Upper lobe of left lung (tissue), 6 donors: Measurements from ENCODE around the gene NAB1. TPM values are rescaled to one million over a fixed set of nuclear protein-coding genes. Genes with fewer than 3 reads are reported as not detected.

Source experiments
- ATAC-seq, 2 donors: fragments of 200-7000 bp; cut with Tn5 transposase; one replicate each; pipeline ENCODE4 v1.9.1; 2022; ENCODE audit warnings: mild to moderate bottlenecking in 2 of 2, moderate library complexity in 2 of 2; ENCODE audit not compliant: low FRiP score in 2 of 2
- DNase-seq, 2 donors: peaks; one replicate each; pipeline ENCODE4 v3.0.0-alpha.2; 2019 to 2020
- H3K27ac ChIP-seq, 4 donors: fragments of 200-600 bp; sonication (generic); one replicate each; pipeline ENCODE4 v1.5.1; 2016 to 2019
- H3K27me3 ChIP-seq, 4 donors: fragments of 200-600 bp; sonication (generic); one replicate each; pipeline ENCODE4 v1.5.1; 2017 to 2019
- H3K36me3 ChIP-seq, 4 donors: fragments of 200-600 bp; sonication (generic); one replicate each; pipeline ENCODE4 v1.5.1; 2016 to 2019
- H3K4me1 ChIP-seq, 4 donors: fragments of 200-600 bp; sonication (generic); one replicate each; pipeline ENCODE4 v1.5.1; 2018 to 2019
- H3K4me3 ChIP-seq, 4 donors: fragments of 200-600 bp; sonication (generic); one replicate each; pipeline ENCODE4 v1.5.1; 2017 to 2019; ENCODE audit warnings: mild to moderate bottlenecking in 2 of 4, moderate library complexity in 1 of 4
- H3K9me3 ChIP-seq, 4 donors: fragments of 200-600 bp; sonication (generic); one replicate each; pipeline ENCODE4 v1.5.1; 2018 to 2019
- CTCF ChIP-seq, 6 experiments: fragments of 450-650 bp in 4 of 6; fragments of 200-600 bp in 2 of 6; sonication (generic) in 2 of 6; IDR thresholded peaks; one replicate each; pipeline ENCODE4 v1.5.1; 2016 to 2019; ENCODE audit warnings: antibody characterized with exemption in 6 of 6
- EP300 ChIP-seq, 4 donors: sonication (generic); formaldehyde crosslinking; IDR thresholded peaks; one replicate each; pipeline ENCODE4 v1.5.1; 2017; ENCODE audit warnings: antibody characterized with exemption in 4 of 4, control low read depth in 2 of 4
- POLR2A ChIP-seq, 4 donors: fragments of 450-650 bp; IDR thresholded peaks; one replicate each; pipeline ENCODE4 v1.5.1; 2016 to 2017; ENCODE audit warnings: antibody characterized with exemption in 4 of 4, mild to moderate bottlenecking in 2 of 4
- POLR2AphosphoS5 ChIP-seq, 2 donors: sonication (generic); formaldehyde crosslinking; IDR thresholded peaks; one replicate each; pipeline ENCODE4 v1.5.1; 2017; ENCODE audit warnings: antibody characterized with exemption in 2 of 2
- WGBS, 2 donors: methylation state at CpG; one replicate each; pipeline ENCODE4 v1.1.5; 2017 to 2018; 5-methylcytosine and 5-hydroxymethylcytosine counted together
- total RNA-seq, 6 donors: library from RNA; depleted of rRNA in 4 of 6; stranded (reverse); fragments of >200 nt in 4 of 6; gene quantifications; one replicate each; pipeline versions ENCODE4 v1.1.0 to v1.2.1, GENCODE V29; 2016 to 2021
- donor health status: DM: no; HTN: no; CAD: no; lungs with moderate emphysema.
- donor health status: DM: no; HTN: yes; CAD: no; lungs with severe emphysema.

NAB1 gene
- total RNA-seq, 6 donors from 2014 or later = 28.4 to 53.5 (median 36.6) TPM

GRCh38 chr2:190670182-190670946 is 21.5 kb downstream of the NAB1 start:
- no peaks in the 10 kb centered on the region for H3K9me3 ChIP-seq
- H3K4me3 ChIP-seq = no peak overlapping the region
- H3K4me1 ChIP-seq = peaks cover 0 to 3% (median 0%) of the 10 kb centered on the region in 4 donors
- 85 to 89% methylated on average over 10 of the region's 10 CpGs for WGBS, 2 donors
- ATAC-seq (no peak), DNase-seq (no peak)
- TF ChIP-seq CTCF (IDR thresholded peaks at IDR 0.05) = no peak
- no peak for TF ChIP-seq POLR2A (IDR thresholded peaks at IDR 0.05)
- H3K27ac ChIP-seq = no peak overlapping the region
- no peaks in the 10 kb centered on the region for H3K27me3 ChIP-seq
- peaks cover 0 to 50% (median 6%) of the 10 kb centered on the region in 4 donors for H3K36me3 ChIP-seq

- H3K27me3 ChIP-seq = no peaks in the 10 kb centered on the region
- no peak overlapping the region for H3K4me3 ChIP-seq
- TF ChIP-seq EP300 (IDR thresholded peaks at IDR 0.05) (no peak), POLR2AphosphoS5 (IDR thresholded peaks at IDR 0.05) (no peak), POLR2A (IDR thresholded peaks at IDR 0.05) (no peak), CTCF (IDR thresholded peaks at IDR 0.05) (no peak)
- no peaks in the 10 kb centered on the region for H3K9me3 ChIP-seq
- 56 to 68% methylated on average over 1 of the region's 1 CpG for WGBS, 2 donors
- H3K27ac ChIP-seq = no peak overlapping the region
- DNase-seq = no peak
- H3K4me1 ChIP-seq = peaks cover 0 to 4% (median 1%) of the 10 kb centered on the region in 4 donors
- H3K36me3 ChIP-seq = peaks cover 0 to 60% (median 6%) of the 10 kb centered on the region in 4 donors
- ATAC-seq = no peak
These were observed 26.2 kb downstream of the NAB1 start for GRCh38 chr2:190674966-190675650.

GRCh38 chr2:190677255-190677654 is 28.4 kb downstream of the NAB1 start:
- DNase-seq = no peak
- no peaks in the 10 kb centered on the region for H3K27me3 ChIP-seq
- peaks cover 0 to 4% (median 2%) of the 10 kb centered on the region in 4 donors for H3K4me1 ChIP-seq
- 84 to 87% methylated on average over 4 of the region's 4 CpGs for WGBS, 2 donors
- TF ChIP-seq CTCF (IDR thresholded peaks at IDR 0.05) (no peak), EP300 (IDR thresholded peaks at IDR 0.05) (no peak), POLR2A (IDR thresholded peaks at IDR 0.05) (no peak), POLR2AphosphoS5 (IDR thresholded peaks at IDR 0.05) (no peak)
- H3K27ac ChIP-seq = no peak overlapping the region
- no peak for ATAC-seq
- no peaks in the 10 kb centered on the region for H3K9me3 ChIP-seq
- no peak overlapping the region for H3K4me3 ChIP-seq
- peaks cover 0 to 42% (median 3%) of the 10 kb centered on the region in 4 donors for H3K36me3 ChIP-seq

GRCh38 chr2:190678444-190679162 is 29.7 kb downstream of the NAB1 start:
- Histone ChIP-seq H3K36me3 (peaks cover 0 to 29% (median 3%) of the 10 kb centered on the region in 4 donors), H3K4me1 (peaks cover 0 to 4% (median 2%) of the 10 kb centered on the region in 4 donors), H3K27me3 (no peaks in the 10 kb centered on the region), H3K27ac (no peak overlapping the region), H3K4me3 (no peak overlapping the region), H3K9me3 (no peaks in the 10 kb centered on the region)
- TF ChIP-seq POLR2A (IDR thresholded peaks at IDR 0.05) (no peak), POLR2AphosphoS5 (IDR thresholded peaks at IDR 0.05) (no peak)
- DNase-seq (no peak), ATAC-seq (no peak)
- 61 to 69% methylated on average over 6 of the region's 6 CpGs for WGBS, 2 donors

- Histone ChIP-seq H3K27me3 (no peaks in the 10 kb centered on the region), H3K27ac (no peak overlapping the region), H3K4me1 (peaks cover 0 to 4% (median 2%) of the 10 kb centered on the region in 4 donors), H3K36me3 (peaks cover 0 to 21% (median 3%) of the 10 kb centered on the region in 4 donors), H3K9me3 (no peaks in the 10 kb centered on the region), H3K4me3 (no peak overlapping the region)
- ATAC-seq (no peak), DNase-seq (no peak)
- TF ChIP-seq EP300 (IDR thresholded peaks at IDR 0.05) = no peak
- TF ChIP-seq POLR2A (IDR thresholded peaks at IDR 0.05) = no peak
- 96% methylated on average over 1 of the region's 1 CpG for WGBS, 2 donors
These were observed 30.5 kb downstream of the NAB1 start for GRCh38 chr2:190679391-190679790.
